HepG2 (cell line): Measurements from ENCODE around the gene EYA2. TPM values are rescaled to one million over a fixed set of nuclear protein-coding genes. Genes with fewer than 3 reads are reported as not detected.

Source experiments
- ATAC-seq: fragments of 200-7000 bp; cut with Tn5 transposase; 3 replicates; pipeline ENCODE4 v1.9.1; 2020; ENCODE audit warnings: mild to moderate bottlenecking, moderate library complexity
- BruUV-seq: library from RNA; stranded (reverse); fragments of 400-500 nt; replicated peaks from 2 replicates; lab custom pipeline; 2021; lab: Mats Ljungman, UMichigan
- CTCF ChIA-PET: fragments of 300-600 bp; formaldehyde crosslinking; extraction: SDS; loops from one replicate; lab custom pipeline; 2021; ENCODE audit warnings: low total read pairs, inconsistent platforms, low intra/inter-chr PET ratio; lab: Yijun Ruan, JAX
- POLR2A ChIA-PET: fragments of 350-600 bp; sonication (Branson Sonifier 250); formaldehyde crosslinking; loops from one replicate; lab custom pipeline; 2020; ENCODE audit warnings: antibody characterized with exemption, inconsistent platforms; lab: Yijun Ruan, JAX
- DNase-seq: peaks from one replicate; pipeline ENCODE4 v3.0.0-alpha.2; 2015; ENCODE audit warnings: low spot score
- FAIRE-seq: peaks from 3 replicates; lab custom pipeline; 2011; peaks lifted over from hg19 to GRCh38; lab: Jason Lieb, UNC
- H2AFZ ChIP-seq: one replicate; pipeline ENCODE4 v1.6.1; 2011; ENCODE audit warnings: low read length, inconsistent platforms
- H3K27ac ChIP-seq: fragments of 300-600 bp; 3 replicates; pipeline ENCODE4 v1.8.0; 2011; ENCODE audit warnings: mixed run types, mild to moderate bottlenecking, mixed read lengths, low read length, inconsistent platforms; ENCODE audit not compliant: insufficient read depth; ENCODE audit errors: extremely low read length
- H3K27me3 ChIP-seq, 2 experiments: fragments of 200-600 bp in 1 of 2; 2 replicates in 1 of 2; 3 replicates in 1 of 2; pipeline versions ENCODE4 v1.6.0 to v1.8.0; 2011; ENCODE audit warnings: low read length in 2 of 2, mild to moderate bottlenecking in 2 of 2, moderate library complexity in 2 of 2, inconsistent platforms in 1 of 2; ENCODE audit not compliant: insufficient read depth in 2 of 2, control insufficient read depth in 1 of 2
- H3K36me3 ChIP-seq, 2 experiments: fragments of 200-600 bp in 1 of 2; replicated peaks in 1 of 2; 2 replicates in 1 of 2; 3 replicates in 1 of 2; pipeline versions ENCODE4 v1.5.1 to v1.8.0; 2011; ENCODE audit warnings: low read length in 2 of 2, inconsistent platforms in 1 of 2; ENCODE audit not compliant: insufficient read depth in 2 of 2, control insufficient read depth in 1 of 2
- H3K4me1 ChIP-seq: 2 replicates; pipeline ENCODE4 v1.5.1; 2012; ENCODE audit warnings: low read length, inconsistent platforms; ENCODE audit not compliant: insufficient read depth
- H3K4me2 ChIP-seq: 2 replicates; pipeline ENCODE4 v1.6.0; 2011; ENCODE audit warnings: low read depth, low read length, inconsistent platforms
- H3K4me3 ChIP-seq, 3 experiments: fragments of 200-600 bp in 1 of 3; sonication (generic), shearing (Covaris generic) in 1 of 3; replicated peaks in 1 of 3; 2 replicates each; pipeline ENCODE4 v1.5.1; 2011 to 2016; ENCODE audit warnings: low read length in 3 of 3, inconsistent platforms in 2 of 3, low read depth in 2 of 3, mild to moderate bottlenecking in 2 of 3, control low read depth in 1 of 3, mixed read lengths in 1 of 3; ENCODE audit not compliant: insufficient read depth in 1 of 3
- H3K79me2 ChIP-seq: one replicate; pipeline ENCODE4 v1.6.1; 2011; ENCODE audit warnings: low read length, inconsistent platforms; ENCODE audit not compliant: insufficient read depth
- H3K9ac ChIP-seq: 2 replicates; pipeline ENCODE4 v1.6.0; 2011; ENCODE audit warnings: mild to moderate bottlenecking, low read depth, low read length, inconsistent platforms; ENCODE audit not compliant: insufficient read depth
- H3K9me3 ChIP-seq: 2 replicates; pipeline ENCODE4 v1.5.1; 2012; ENCODE audit warnings: mild to moderate bottlenecking, low read length
- H4K20me1 ChIP-seq: 2 replicates; pipeline ENCODE4 v1.6.0; 2011; ENCODE audit warnings: inconsistent platforms, mild to moderate bottlenecking, low read length, moderate library complexity; ENCODE audit not compliant: insufficient read depth
- ATF3 ChIP-seq: sonication (generic); formaldehyde crosslinking; IDR thresholded peaks from 2 replicates; pipeline ENCODE4 v1.4.0; 2020; ENCODE audit warnings: missing genetic modification reagents
- FLYWCH1 ChIP-seq: sonication (generic); formaldehyde crosslinking; IDR thresholded peaks from 2 replicates; pipeline ENCODE4 v1.8.1; 2023; ENCODE audit warnings: mild to moderate bottlenecking, missing genetic modification reagents
- LCORL ChIP-seq, 2 experiments: fragments of 450-650 bp in 1 of 2; sonication (generic) in 1 of 2; formaldehyde crosslinking in 1 of 2; IDR thresholded peaks; 2 replicates each; pipeline versions ENCODE4 v1.5.0 to v1.6.1; 2017 to 2020; ENCODE audit warnings: antibody characterized with exemption in 1 of 2, missing genetic modification reagents in 1 of 2
- NRL ChIP-seq: sonication (generic); formaldehyde crosslinking; IDR thresholded peaks from 2 replicates; pipeline ENCODE4 v1.5.0; 2020; ENCODE audit warnings: missing genetic modification reagents, mild to moderate bottlenecking, moderate library complexity, borderline replicate concordance
- SP5 ChIP-seq: IDR thresholded peaks from 2 replicates; pipeline ENCODE4 v1.6.1; 2016; ENCODE audit warnings: low read depth, borderline replicate concordance
- TCF12 ChIP-seq, 2 experiments: fragments of 450-650 bp in 1 of 2; sonication (generic) in 1 of 2; formaldehyde crosslinking in 1 of 2; IDR thresholded peaks; 2 replicates each; pipeline versions ENCODE4 v1.6.1 to v1.8.0; 2017 to 2022; ENCODE audit warnings: antibody characterized with exemption in 1 of 2, mild to moderate bottlenecking in 1 of 2, missing genetic modification reagents in 1 of 2, moderate library complexity in 1 of 2
- ZBTB43 ChIP-seq: sonication (generic); formaldehyde crosslinking; conservative IDR thresholded peaks from 2 replicates; pipeline ENCODE4 v1.4.0; 2020; ENCODE audit warnings: missing genetic modification reagents
- ZBTB8A ChIP-seq: sonication (generic); formaldehyde crosslinking; IDR thresholded peaks from 2 replicates; pipeline ENCODE4 v1.4.0; 2020; ENCODE audit warnings: mild to moderate bottlenecking, low read depth, missing genetic modification reagents, borderline replicate concordance
- ZHX2 ChIP-seq, 2 experiments: sonication (generic) in 1 of 2; formaldehyde crosslinking in 1 of 2; IDR thresholded peaks; 2 replicates each; pipeline versions ENCODE4 v1.6.1 to v1.9.0; 2014 to 2022; ENCODE audit warnings: antibody characterized with exemption in 1 of 2, borderline replicate concordance in 1 of 2, inconsistent platforms in 1 of 2, low read depth in 1 of 2, missing genetic modification reagents in 1 of 2
- ZNF235 ChIP-seq: sonication (generic); formaldehyde crosslinking; IDR thresholded peaks from 2 replicates; pipeline ENCODE4 v1.8.1; 2023; ENCODE audit warnings: mild to moderate bottlenecking, missing genetic modification reagents, borderline replicate concordance
- ZNF768 ChIP-seq: sonication (generic); formaldehyde crosslinking; IDR thresholded peaks from 2 replicates; pipeline ENCODE4 v1.4.0; 2020; ENCODE audit warnings: missing genetic modification reagents
- WGBS: methylation state at CpG from one replicate; pipeline ENCODE4 v1.1.6; 2017; ENCODE audit warnings: low lambda C conversion rate; 5-methylcytosine and 5-hydroxymethylcytosine counted together
- in situ Hi-C: cut with HindIII; loops from 2 replicates; pipeline ENCODE4 v1.10.0; 2017; ENCODE audit warnings: low pct_unique_long_range_greater_than_20kb; ENCODE audit not compliant: extremely low pct_ligation_motif_present
- intact Hi-C: fragments of 100-400 bp; cut with micrococcal nuclease; formaldehyde crosslinking; loops from one replicate; pipeline ENCODE4 v1.10.0; 2022; ENCODE audit not compliant: unreplicated experiment
- polyA plus RNA-seq, 8 experiments: library from polyadenylated mRNA; depleted of rRNA in 3 of 8; stranded (reverse) in 7 of 8; unstranded in 1 of 8; fragments of >200 nt; fragmentation: Illumina TruSeq in 4 of 8; extraction: Trizol in 4 of 8; gene quantifications; 2 replicates each; pipeline versions ENCODE4 v1.2.1 to v1.2.3, GENCODE V29; 2011 to 2016; ENCODE audit warnings: low read depth in 4 of 8, missing spikeins in 1 of 8, mixed read lengths in 1 of 8; ENCODE audit not compliant: insufficient read depth in 1 of 8
- total RNA-seq, 5 experiments: library from RNA; depleted of rRNA; stranded (reverse); fragments of >200 nt; fragmentation: Illumina TruSeq; extraction: Trizol; gene quantifications; 2 replicates each; pipeline ENCODE4 v1.2.3, GENCODE V29; 2016; ENCODE audit warnings: low read depth in 1 of 5

EYA2 gene
- total and polyA plus RNA-seq, 2 of the 13 experiments (the other 11 are each of a cell fraction or from before 2014, with no cell fraction given) = not detected

- Histone ChIP-seq H3K4me2 (no peak overlapping the region), H4K20me1 (peaks cover 71% of the 10 kb centered on the region), H3K4me3 (no peak overlapping the region), H3K36me3 (peaks cover 44 to 77% of the 10 kb centered on the region in 2 experiments), H3K27me3 (no peaks in the 10 kb centered on the region), H3K9me3 (no peaks in the 10 kb centered on the region), H2AFZ (no peak overlapping the region), H3K79me2 (peaks cover 7% of the 10 kb centered on the region), H3K4me1 (peaks cover 60% of the 10 kb centered on the region), H3K27ac (peak overlapping the region; percentile 7), H3K9ac (no peak overlapping the region)
- CTCF ChIA-PET = no interaction called here
- DNase-seq (no peak), FAIRE-seq (peak; percentile 39), ATAC-seq (no peak)
- POLR2A ChIA-PET = interaction anchor here (1.0 to 1.3 kb wide), 2 partner anchors 121 to 123 kb away, joined by 3 to 5 read pairs; partner anchors contain the start of gene ZMYND8
- BruUV-seq = no TSS peak
- WGBS = 95% methylated on average over 14 of the region's 14 CpGs
- in situ Hi-C loops = no loop called here
- intact Hi-C loops = no loop called here
- TF ChIP-seq ZBTB8A (CRISPR knock-in tag) = no peak
- TF ChIP-seq ZBTB43 (CRISPR knock-in tag) = no peak
- TF ChIP-seq SP5 (CRISPR knock-in tag) = no peak
- no peak for TF ChIP-seq ZNF235 (CRISPR knock-in tag)
- 0 out of 2 replicates have a peak, but pooled peaks have one; percentile 5 for TF ChIP-seq ATF3 (CRISPR knock-in tag)
- no peak for TF ChIP-seq FLYWCH1
- TF ChIP-seq ZHX2 (IDR thresholded peaks at IDR 0.05; ENCODE audit: low read depth) = no peak
- no peak for TF ChIP-seq ZHX2 (CRISPR knock-in tag; IDR thresholded peaks at IDR 0.05; ENCODE audit: borderline replicate concordance)
- peak; percentile 57; the same call in 1 of the 2 replicates for TF ChIP-seq ZNF768 (CRISPR knock-in tag)
- peak; percentile 36; the same call in 1 of the 2 replicates for TF ChIP-seq NRL (CRISPR knock-in tag)
- peak; percentile 99 for TF ChIP-seq LCORL (IDR thresholded peaks at IDR 0.05)
- no peak for TF ChIP-seq LCORL (CRISPR knock-in tag; IDR thresholded peaks at IDR 0.05)
- no peak for TF ChIP-seq TCF12 (IDR thresholded peaks at IDR 0.05)
- no peak for TF ChIP-seq TCF12 (CRISPR knock-in tag; IDR thresholded peaks at IDR 0.05)
These were observed 341.4 kb downstream of the EYA2 start for GRCh38 chr20:47235853-47236638.
